K562 (cell line): ENCODE data around the gene CCR6. TPM values are rescaled to one million over a fixed set of nuclear protein-coding genes. Genes with fewer than 3 reads are reported as not detected.
A peak's percentile ranks its signal among the peaks of the same experiment; 100 is the strongest.

Experiments
- CBX3 ChIP-seq, 2 experiments: IDR thresholded peaks; 1 replicate in 1 of 2; 2 replicates in 1 of 2; pipeline ENCODE4 v1.6.1; 2012; ENCODE audit warnings: inconsistent platforms in 2 of 2, low read length in 2 of 2, borderline replicate concordance in 1 of 2, control low read depth in 1 of 2
- CC2D1A ChIP-seq: fragments of 450-650 bp; IDR thresholded peaks from 2 replicates; pipeline ENCODE4 v1.6.1; 2017; ENCODE audit warnings: mild to moderate bottlenecking
- CHD7 ChIP-seq: fragments of 200-600 bp; sonication (generic); IDR thresholded peaks from one replicate; pipeline ENCODE4 v1.6.1; 2012; ENCODE audit warnings: mild to moderate bottlenecking, low read depth, low read length, inconsistent platforms
- EP300 ChIP-seq: IDR thresholded peaks from 2 replicates; pipeline ENCODE4 v1.6.1; 2012; ENCODE audit warnings: low read length, improper control_type of control experiment
- HDAC1 ChIP-seq, 2 experiments: fragments of 450-650 bp; IDR thresholded peaks; 2 replicates each; pipeline ENCODE4 v1.6.1; 2016 to 2017; ENCODE audit warnings: inconsistent platforms in 1 of 2, mild to moderate bottlenecking in 1 of 2, moderate library complexity in 1 of 2
- HES1 ChIP-seq: fragments of 450-650 bp; IDR thresholded peaks from 2 replicates; pipeline ENCODE4 v1.6.1; 2016; ENCODE audit warnings: low read depth, mild to moderate bottlenecking, moderate library complexity
- NELFE ChIP-seq: IDR thresholded peaks from 2 replicates; pipeline ENCODE4 v1.6.1; 2011; ENCODE audit warnings: mild to moderate bottlenecking; ENCODE audit not compliant: insufficient read depth, insufficient read length
- POLR2A ChIP-seq: fragments of 450-650 bp; conservative IDR thresholded peaks from 2 replicates; pipeline ENCODE4 v1.6.1; 2016
- SFPQ ChIP-seq: fragments of 200-400 bp; formaldehyde crosslinking; IDR thresholded peaks from 2 replicates; pipeline ENCODE4 v1.6.1; 2017; ENCODE audit warnings: mild to moderate bottlenecking, low read depth, low read length, moderate library complexity
- SNAPC5 ChIP-seq: fragments of 250-450 bp; sonication (Bioruptor Pico); IDR thresholded peaks from 2 replicates; pipeline ENCODE4 v1.8.0; 2021; ENCODE audit warnings: moderate library complexity, mild to moderate bottlenecking, inconsistent platforms
- SOX6 ChIP-seq: fragments of 450-650 bp; IDR thresholded peaks from 2 replicates; pipeline ENCODE4 v1.6.1; 2014; ENCODE audit warnings: mild to moderate bottlenecking
- polyA plus RNA-seq, 8 experiments: library from polyadenylated mRNA; depleted of rRNA in 4 of 8; stranded (reverse) in 5 of 8; unstranded in 3 of 8; fragments of >200 nt; fragmentation: Nextera tagmentation in 2 of 8; fragmentation: Illumina TruSeq in 1 of 8; extraction: Ambion mirVana in 2 of 8; extraction: Trizol in 1 of 8; gene quantifications; 2 replicates each; pipeline versions ENCODE4 v1.2.1 to v1.2.3, GENCODE V29; 2011 to 2014; ENCODE audit warnings: inconsistent platforms in 1 of 8, missing spikeins in 1 of 8
- total RNA-seq, 7 experiments: library from RNA; depleted of rRNA in 6 of 7; stranded (reverse); fragments of >200 nt in 6 of 7; fragmentation: Illumina TruSeq in 2 of 7; extraction: Trizol in 2 of 7; gene quantifications; 2 replicates each; pipeline versions ENCODE4 v1.2.1 to v1.2.3, GENCODE V29; 2011 to 2021; ENCODE audit warnings: low replicate concordance in 1 of 7

CCR6 gene
- total and polyA plus RNA-seq, 9 of the 15 experiments (the other 6 are each of a cell fraction or from before 2014, with no cell fraction given), result not detected

GRCh38 chr6:167119670-167120582 lies 3.0 kb upstream of the CCR6 start (continued):
- no peak for TF ChIP-seq CHD7
- TF ChIP-seq CC2D1A, result no peak
- no peak for TF ChIP-seq EP300
- TF ChIP-seq SOX6, result no peak
- TF ChIP-seq HDAC1 (IDR thresholded peaks at IDR 0.05), result no peak
- TF ChIP-seq SFPQ, result no peak
- no peak for TF ChIP-seq POLR2A
- TF ChIP-seq HES1, result no peak
- no peak for TF ChIP-seq SNAPC5 (CRISPR knock-in tag)
- peak in 1 of 2 experiments; percentile 93; a peak in 2 of 3 replicates for TF ChIP-seq CBX3 (IDR thresholded peaks at IDR 0.05; ENCODE audit: borderline replicate concordance in 1 of 2, low read length in 2 of 2)
- TF ChIP-seq NELFE, result no peak
